CD4-positive, alpha-beta T cell (primary cell): ENCODE measurements around the gene FKRP. TPM values are rescaled to one million over a fixed set of nuclear protein-coding genes. Genes with fewer than 3 reads are reported as not detected.

Experiments used
- ATAC-seq: fragments of 200-7000 bp; cut with Tn5 transposase; one replicate; pipeline ENCODE4 v1.10.0; 2022; ENCODE audit warnings: mild to moderate bottlenecking; ENCODE audit not compliant: poor library complexity
- CTCF ChIA-PET: fragments of 350-600 bp; sonication (Branson Sonifier 250); formaldehyde crosslinking; loops from one replicate; lab custom pipeline; 2021; ENCODE audit warnings: antibody characterized with exemption, inconsistent platforms; lab: Charles Lee
- POLR2A ChIA-PET: fragments of 350-600 bp; sonication (Branson Sonifier 250); formaldehyde crosslinking; loops from one replicate; lab custom pipeline; 2021; ENCODE audit warnings: antibody characterized with exemption, inconsistent platforms; lab: Charles Lee
- DNase-seq, 14 experiments: peaks; one replicate each; pipeline ENCODE4 v3.0.0-alpha.2; 2013 to 2020; ENCODE audit warnings: mixed read lengths in 2 of 14
- H3K27ac ChIP-seq, 2 donors: one replicate each; pipeline versions ENCODE4 v1.5.1 to v1.7.0; 2013; ENCODE audit warnings: low read length in 2 of 2, low read depth in 1 of 2, mild to moderate bottlenecking in 1 of 2
- H3K27me3 ChIP-seq, 2 experiments: 1 replicate in 1 of 2; 2 replicates in 1 of 2; pipeline versions ENCODE4 v1.6.1 to v1.7.0; 2013; ENCODE audit warnings: low read length in 2 of 2, control low read depth in 1 of 2, mild to moderate bottlenecking in 1 of 2, moderate library complexity in 1 of 2; ENCODE audit not compliant: insufficient read depth in 2 of 2, control insufficient read depth in 1 of 2
- H3K36me3 ChIP-seq: one replicate; pipeline ENCODE4 v1.6.1; 2013; ENCODE audit warnings: low read length, control low read depth; ENCODE audit not compliant: insufficient read depth
- H3K4me1 ChIP-seq: one replicate; pipeline ENCODE4 v1.6.1; 2013; ENCODE audit warnings: low read length, control low read depth; ENCODE audit not compliant: insufficient read depth
- H3K4me3 ChIP-seq: one replicate; pipeline ENCODE4 v1.5.1; 2013; ENCODE audit warnings: mild to moderate bottlenecking, low read length, moderate library complexity
- H3K9me3 ChIP-seq, 2 experiments: 1 replicate in 1 of 2; 2 replicates in 1 of 2; pipeline versions ENCODE4 v1.6.1 to v1.7.0; 2013; ENCODE audit warnings: low read length in 2 of 2, mild to moderate bottlenecking in 2 of 2, control low read depth in 1 of 2, moderate library complexity in 1 of 2; ENCODE audit not compliant: control insufficient read depth in 1 of 2, insufficient read depth in 1 of 2
- H3K27ac Mint-ChIP-seq: one replicate; pipeline ENCODE4 v1.8.0; 2020; ENCODE audit warnings: mixed read lengths
- H3K27me3 Mint-ChIP-seq: one replicate; pipeline ENCODE4 v1.8.0; 2021; ENCODE audit warnings: mixed read lengths
- H3K36me3 Mint-ChIP-seq: one replicate; pipeline ENCODE4 v1.8.0; 2021; ENCODE audit warnings: low read depth, mixed read lengths
- H3K4me1 Mint-ChIP-seq: one replicate; pipeline ENCODE4 v1.8.0; 2021; ENCODE audit warnings: low read depth, mixed read lengths
- H3K4me3 Mint-ChIP-seq: one replicate; pipeline ENCODE4 v1.8.0; 2020; ENCODE audit warnings: mild to moderate bottlenecking, mixed read lengths
- H3K9me3 Mint-ChIP-seq: one replicate; pipeline ENCODE4 v1.8.0; 2020; ENCODE audit warnings: mixed read lengths
- CTCF ChIP-seq: fragments of 200-600 bp; IDR thresholded peaks from one replicate; pipeline ENCODE4 v1.8.0; 2022; ENCODE audit warnings: antibody characterized with exemption, mild to moderate bottlenecking
- intact Hi-C, 2 experiments: fragments of 100-400 bp; cut with DNase I in 1 of 2; cut with micrococcal nuclease in 1 of 2; formaldehyde crosslinking; loops; one replicate each; pipeline versions ENCODE4 v1.15.1 to v1.9.0; 2023 to 2025; cut with DNase I, micrococcal nuclease
- total RNA-seq, 174 experiments: library from RNA in 2 of 174; stranded (reverse) in 2 of 174; gene quantifications; one replicate each; pipeline ENCODE4 v1.2.3 and lab custom pipeline; 2021 to 2026

Gene FKRP
- total RNA-seq, 2 experiments from 2014 or later, result 19.0 to 20.2 TPM

GRCh38 chr19:46787331-46788261 is 41.7 kb downstream of the FKRP start:
- no peak for ATAC-seq
- H3K9me3 Mint-ChIP-seq, result no peaks in the 10 kb centered on the region
- ChIA-PET CTCF (interaction anchor here (1.5 to 3.7 kb wide), 2 partner anchors 18 to 53 kb away, joined by 3 to 16 read pairs; no protein-coding TSS in a partner anchor), POLR2A (interaction anchor here (0.6 to 2.3 kb wide), 10 partner anchors 33 to 438 kb away, joined by 3 to 9 read pairs (median 4); partner anchors contain the start of genes AP2S1, DACT3 and ZC3H4)
- TF ChIP-seq CTCF, result no peak
- no peaks in the 10 kb centered on the region for H3K27me3 Mint-ChIP-seq
- H3K27ac ChIP-seq, result peak overlapping the region; percentile 72 to 78
- peaks cover 19% of the 10 kb centered on the region for H3K36me3 Mint-ChIP-seq
- DNase-seq, result peak in 8 of 14 experiments; percentile 15 to 60 (median 36)
- no peaks in the 10 kb centered on the region for H3K27me3 ChIP-seq
- H3K4me3 Mint-ChIP-seq, result peak overlapping the region; percentile 93
- H3K4me3 ChIP-seq, result peak overlapping the region; percentile 76
- intact Hi-C loops, result loop anchor here (5.0 to 10.0 kb wide), 4 partner anchors 35 to 1537 kb away; partner anchors contain the start of genes CCDC9 (in 1 of the 2), EMP3 (in 1 of the 2) and TMEM160 (in 1 of the 2)
- H3K27ac Mint-ChIP-seq, result peak overlapping the region; percentile 86
- peaks cover 15% of the 10 kb centered on the region for H3K36me3 ChIP-seq
- H3K4me1 Mint-ChIP-seq, result peaks cover 63% of the 10 kb centered on the region
- no peaks in the 10 kb centered on the region for H3K9me3 ChIP-seq
- peaks cover 73% of the 10 kb centered on the region for H3K4me1 ChIP-seq

GRCh38 chr19:46788262-46788967 is 42.6 kb downstream of the FKRP start, which contains the start of gene SLC1A5:
SLC1A5 (minus strand) TSS chr19:46788594; CDS start chr19:46787965, 629 bp downstream.
- TF ChIP-seq CTCF, result no peak
- POLR2A ChIA-PET, result interaction anchor here (0.6 to 2.3 kb wide), 12 partner anchors 15 to 438 kb away, joined by 3 to 9 read pairs (median 4); partner anchors contain the start of genes AP2S1, CALM3, DACT3 and ZC3H4
- peaks cover 71% of the 10 kb centered on the region for H3K4me1 ChIP-seq

More at GRCh38 chr19:46788262-46788967, 42.6 kb downstream of the FKRP start, which contains the start of gene SLC1A5:
- ATAC-seq (peak; percentile 80), DNase-seq (peak; percentile 90 to 99 (median 94))
- H3K4me1 Mint-ChIP-seq, result peaks cover 62% of the 10 kb centered on the region
- H3K9me3 ChIP-seq, result no peaks in the 10 kb centered on the region
- no peaks in the 10 kb centered on the region for H3K27me3 Mint-ChIP-seq
- H3K27ac ChIP-seq, result peak within 1 kb of the TSS; percentile 44 to 72
- H3K27me3 ChIP-seq, result no peaks in the 10 kb centered on the region
- intact Hi-C loops, result loop anchor here (5.0 to 10.0 kb wide), 4 partner anchors 34 to 1536 kb away; partner anchors contain the start of genes CCDC9 (in 1 of the 2), EMP3 (in 1 of the 2) and TMEM160 (in 1 of the 2)
- H3K36me3 ChIP-seq, result peaks cover 9% of the 10 kb centered on the region
- no peaks in the 10 kb centered on the region for H3K9me3 Mint-ChIP-seq
- H3K4me3 ChIP-seq, result peak within 1 kb of the TSS; percentile 76
- peaks cover 14% of the 10 kb centered on the region for H3K36me3 Mint-ChIP-seq
- H3K27ac Mint-ChIP-seq, result peak within 1 kb of the TSS; percentile 86
- H3K4me3 Mint-ChIP-seq, result peak within 1 kb of the TSS; percentile 93
- CTCF ChIA-PET, result interaction anchor here (1.2 to 3.7 kb wide), 3 partner anchors 19 to 52 kb away, joined by 3 to 16 read pairs (median 4); no protein-coding TSS in a partner anchor
